ENCODE measurements around the gene WNT8A.

WNT8A gene

GRCh38 chr5:138138949-138139780, 55.3 kb downstream of the WNT8A start, which contains the start of gene NME5:
Gene NME5, minus strand, starts transcription at chr5:138139428. Its CDS starts 648 bp downstream, at chr5:138138780.
- H3K27me3 ChIP-seq (ENCODE audit: low read depth, low read length): no peaks in the 10 kb centered on the region
- TF ChIP-seq EZH2phosphoT487 (IDR thresholded peaks at IDR 0.05; ENCODE audit: low read depth) (no peak), CTCF (IDR thresholded peaks at IDR 0.05; ENCODE audit: low read depth, low read length) (no peak)
- no peaks in the 10 kb centered on the region for H3K36me3 ChIP-seq (replicated peaks; ENCODE audit: low read depth, low read length)
- no peak within 1 kb of the TSS for H3K27ac ChIP-seq (ENCODE audit: low read length)
- peak within 1 kb of the TSS; percentile 78 for H2AFZ ChIP-seq (ENCODE audit: low read depth, low read length)
- peak within 1 kb of the TSS; percentile 68 for H3K4me2 ChIP-seq (ENCODE audit: low read length)
- H3K4me1 ChIP-seq (ENCODE audit: low read length): peaks cover 5% of the 10 kb centered on the region
- H3K9ac ChIP-seq (ENCODE audit: low read length): peak within 1 kb of the TSS; percentile 38; the same call in 1 of the 2 replicates
- H3K9me3 ChIP-seq (ENCODE audit: insufficient read depth, low read length): no peaks in the 10 kb centered on the region
- peak within 1 kb of the TSS; percentile 81 for H3K4me3 ChIP-seq (ENCODE audit: low read length)
- H3K79me2 ChIP-seq (ENCODE audit: low read length): no peaks in the 10 kb centered on the region
- no peaks in the 10 kb centered on the region for H4K20me1 ChIP-seq (ENCODE audit: insufficient read depth, low read length)

- Histone ChIP-seq H3K9ac (ENCODE audit: low read length) (0 out of 2 replicates have a peak overlapping the region, but pooled peaks have one; percentile 14), H3K4me1 (ENCODE audit: low read length) (peaks cover 5% of the 10 kb centered on the region), H4K20me1 (ENCODE audit: insufficient read depth, low read length) (no peaks in the 10 kb centered on the region), H3K27ac (ENCODE audit: low read length) (no peak overlapping the region), H3K79me2 (ENCODE audit: low read length) (no peaks in the 10 kb centered on the region), H3K4me2 (ENCODE audit: low read length) (peak overlapping the region; percentile 68), H3K4me3 (ENCODE audit: low read length) (peak overlapping the region; percentile 81), H2AFZ (ENCODE audit: low read depth, low read length) (peak overlapping the region; percentile 78), H3K27me3 (ENCODE audit: low read depth, low read length) (no peaks in the 10 kb centered on the region), H3K36me3 (replicated peaks; ENCODE audit: low read depth, low read length) (no peaks in the 10 kb centered on the region), H3K9me3 (ENCODE audit: insufficient read depth, low read length) (no peaks in the 10 kb centered on the region)
- no peak for TF ChIP-seq CTCF (IDR thresholded peaks at IDR 0.05; ENCODE audit: low read depth, low read length)
- no peak for TF ChIP-seq EZH2phosphoT487 (IDR thresholded peaks at IDR 0.05; ENCODE audit: low read depth)
These were observed 55.9 kb downstream of the WNT8A start for GRCh38 chr5:138139781-138140090.

GRCh38 chr5:138140268-138140667, 56.4 kb downstream of the WNT8A start:
- no peaks in the 10 kb centered on the region for H4K20me1 ChIP-seq (ENCODE audit: insufficient read depth, low read length)
- no peaks in the 10 kb centered on the region for H3K27me3 ChIP-seq (ENCODE audit: low read depth, low read length)
- peak overlapping the region; percentile 68; the same call in 1 of the 2 replicates for H3K4me2 ChIP-seq (ENCODE audit: low read length)
- H3K79me2 ChIP-seq (ENCODE audit: low read length): no peaks in the 10 kb centered on the region
- peaks cover 5% of the 10 kb centered on the region for H3K4me1 ChIP-seq (ENCODE audit: low read length)
- H3K36me3 ChIP-seq (replicated peaks; ENCODE audit: low read depth, low read length): no peaks in the 10 kb centered on the region
- H3K27ac ChIP-seq (ENCODE audit: low read length): no peak overlapping the region
- H3K4me3 ChIP-seq (ENCODE audit: low read length): no peak overlapping the region
- TF ChIP-seq CTCF (IDR thresholded peaks at IDR 0.05; ENCODE audit: low read depth, low read length): no peak
- TF ChIP-seq EZH2phosphoT487 (IDR thresholded peaks at IDR 0.05; ENCODE audit: low read depth): no peak
- H3K9ac ChIP-seq (ENCODE audit: low read length): no peak overlapping the region
- no peak overlapping the region; the same call in 1 of the 2 replicates for H2AFZ ChIP-seq (ENCODE audit: low read depth, low read length)
- H3K9me3 ChIP-seq (ENCODE audit: insufficient read depth, low read length): no peaks in the 10 kb centered on the region

Data from OCI-LY3 (cell line).